HepG2 (cell line): ENCODE results near the gene AFF1. TPM values are rescaled to one million over a fixed set of nuclear protein-coding genes. Genes with fewer than 3 reads are reported as not detected.
A peak's percentile ranks its signal among the peaks of the same experiment; 100 is the strongest.

ENCODE experiments used
- ATAC-seq: fragments of 200-7000 bp; cut with Tn5 transposase; 3 replicates; pipeline ENCODE4 v1.9.1; 2020; ENCODE audit warnings: mild to moderate bottlenecking, moderate library complexity
- BruUV-seq: library from RNA; stranded (reverse); fragments of 400-500 nt; replicated peaks from 2 replicates; lab custom pipeline; 2021; lab: Mats Ljungman, UMichigan
- CTCF ChIA-PET: fragments of 300-600 bp; formaldehyde crosslinking; extraction: SDS; loops from one replicate; lab custom pipeline; 2021; ENCODE audit warnings: low total read pairs, inconsistent platforms, low intra/inter-chr PET ratio; lab: Yijun Ruan, JAX
- POLR2A ChIA-PET: fragments of 350-600 bp; sonication (Branson Sonifier 250); formaldehyde crosslinking; loops from one replicate; lab custom pipeline; 2020; ENCODE audit warnings: antibody characterized with exemption, inconsistent platforms; lab: Yijun Ruan, JAX
- DNase-seq: peaks from one replicate; pipeline ENCODE4 v3.0.0-alpha.2; 2015; ENCODE audit warnings: low spot score
- FAIRE-seq: peaks from 3 replicates; lab custom pipeline; 2011; peaks lifted over from hg19 to GRCh38; lab: Jason Lieb, UNC
- H2AFZ ChIP-seq: one replicate; pipeline ENCODE4 v1.6.1; 2011; ENCODE audit warnings: low read length, inconsistent platforms
- H3K27ac ChIP-seq: fragments of 300-600 bp; 3 replicates; pipeline ENCODE4 v1.8.0; 2011; ENCODE audit warnings: mixed run types, mild to moderate bottlenecking, mixed read lengths, low read length, inconsistent platforms; ENCODE audit not compliant: insufficient read depth; ENCODE audit errors: extremely low read length
- H3K27me3 ChIP-seq, 2 experiments: fragments of 200-600 bp in 1 of 2; 2 replicates in 1 of 2; 3 replicates in 1 of 2; pipeline versions ENCODE4 v1.6.0 to v1.8.0; 2011; ENCODE audit warnings: low read length in 2 of 2, mild to moderate bottlenecking in 2 of 2, moderate library complexity in 2 of 2, inconsistent platforms in 1 of 2; ENCODE audit not compliant: insufficient read depth in 2 of 2, control insufficient read depth in 1 of 2
- H3K36me3 ChIP-seq, 2 experiments: fragments of 200-600 bp in 1 of 2; replicated peaks in 1 of 2; 2 replicates in 1 of 2; 3 replicates in 1 of 2; pipeline versions ENCODE4 v1.5.1 to v1.8.0; 2011; ENCODE audit warnings: low read length in 2 of 2, inconsistent platforms in 1 of 2; ENCODE audit not compliant: insufficient read depth in 2 of 2, control insufficient read depth in 1 of 2
- H3K4me1 ChIP-seq: 2 replicates; pipeline ENCODE4 v1.5.1; 2012; ENCODE audit warnings: low read length, inconsistent platforms; ENCODE audit not compliant: insufficient read depth
- H3K4me2 ChIP-seq: 2 replicates; pipeline ENCODE4 v1.6.0; 2011; ENCODE audit warnings: low read depth, low read length, inconsistent platforms
- H3K4me3 ChIP-seq, 3 experiments: fragments of 200-600 bp in 1 of 3; sonication (generic), shearing (Covaris generic) in 1 of 3; replicated peaks in 1 of 3; 2 replicates each; pipeline ENCODE4 v1.5.1; 2011 to 2016; ENCODE audit warnings: low read length in 3 of 3, inconsistent platforms in 2 of 3, low read depth in 2 of 3, mild to moderate bottlenecking in 2 of 3, control low read depth in 1 of 3, mixed read lengths in 1 of 3; ENCODE audit not compliant: insufficient read depth in 1 of 3
- H3K79me2 ChIP-seq: one replicate; pipeline ENCODE4 v1.6.1; 2011; ENCODE audit warnings: low read length, inconsistent platforms; ENCODE audit not compliant: insufficient read depth
- H3K9ac ChIP-seq: 2 replicates; pipeline ENCODE4 v1.6.0; 2011; ENCODE audit warnings: mild to moderate bottlenecking, low read depth, low read length, inconsistent platforms; ENCODE audit not compliant: insufficient read depth
- H3K9me3 ChIP-seq: 2 replicates; pipeline ENCODE4 v1.5.1; 2012; ENCODE audit warnings: mild to moderate bottlenecking, low read length
- H4K20me1 ChIP-seq: 2 replicates; pipeline ENCODE4 v1.6.0; 2011; ENCODE audit warnings: inconsistent platforms, mild to moderate bottlenecking, low read length, moderate library complexity; ENCODE audit not compliant: insufficient read depth
- AHR ChIP-seq: IDR thresholded peaks from 2 replicates; pipeline ENCODE4 v1.6.1; 2018; ENCODE audit warnings: missing genetic modification reagents, missing compliant biosample characterization
- ATF7-NPFF ChIP-seq: sonication (generic); formaldehyde crosslinking; IDR thresholded peaks from 2 replicates; pipeline ENCODE4 v1.8.1; 2023; ENCODE audit warnings: mild to moderate bottlenecking, low read depth, missing genetic modification reagents, moderate library complexity
- CEBPG ChIP-seq: IDR thresholded peaks from 2 replicates; pipeline ENCODE4 v1.6.1; 2016
- E2F1 ChIP-seq: sonication (generic); formaldehyde crosslinking; IDR thresholded peaks from 2 replicates; pipeline ENCODE4 v1.5.0; 2020; ENCODE audit warnings: missing genetic modification reagents
- HNF1A ChIP-seq, 2 experiments: sonication (generic) in 1 of 2; formaldehyde crosslinking in 1 of 2; IDR thresholded peaks; 2 replicates each; pipeline versions ENCODE4 v1.4.0 to v1.6.1; 2016 to 2020; ENCODE audit warnings: borderline replicate concordance in 1 of 2, low read depth in 1 of 2, mild to moderate bottlenecking in 1 of 2, missing genetic modification reagents in 1 of 2
- NR2F6 ChIP-seq, 2 experiments: IDR thresholded peaks; 2 replicates each; pipeline ENCODE4 v1.6.1; 2016; ENCODE audit warnings: antibody characterized with exemption in 1 of 2, mild to moderate bottlenecking in 1 of 2
- RXRB ChIP-seq: IDR thresholded peaks from 2 replicates; pipeline ENCODE4 v1.6.1; 2016; ENCODE audit warnings: borderline replicate concordance, missing genetic modification reagents, missing compliant biosample characterization
- SKIL ChIP-seq: sonication (generic); formaldehyde crosslinking; IDR thresholded peaks from 2 replicates; pipeline ENCODE4 v1.8.0; 2022; ENCODE audit warnings: missing genetic modification reagents, mild to moderate bottlenecking, moderate library complexity, borderline replicate concordance
- SRSF9 ChIP-seq: fragments of 200-400 bp; formaldehyde crosslinking; IDR thresholded peaks from 2 replicates; pipeline ENCODE4 v1.6.1; 2018; ENCODE audit warnings: borderline replicate concordance, mild to moderate bottlenecking, low read depth, low read length; ENCODE audit not compliant: insufficient read depth, poor library complexity, severe bottlenecking
- ZNF124 ChIP-seq: sonication (generic); formaldehyde crosslinking; IDR thresholded peaks from 2 replicates; pipeline ENCODE4 v1.4.0; 2020; ENCODE audit warnings: missing genetic modification reagents
- ZNF850 ChIP-seq: sonication (generic); formaldehyde crosslinking; conservative IDR thresholded peaks from 2 replicates; pipeline ENCODE4 v1.9.0; 2021; ENCODE audit warnings: mild to moderate bottlenecking, missing genetic modification reagents
- ZSCAN29 ChIP-seq: sonication (generic); formaldehyde crosslinking; conservative IDR thresholded peaks from 2 replicates; pipeline ENCODE4 v1.4.0; 2020; ENCODE audit warnings: mild to moderate bottlenecking, missing genetic modification reagents
- WGBS: methylation state at CpG from one replicate; pipeline ENCODE4 v1.1.6; 2017; ENCODE audit warnings: low lambda C conversion rate; 5-methylcytosine and 5-hydroxymethylcytosine counted together
- in situ Hi-C: cut with HindIII; loops from 2 replicates; pipeline ENCODE4 v1.10.0; 2017; ENCODE audit warnings: low pct_unique_long_range_greater_than_20kb; ENCODE audit not compliant: extremely low pct_ligation_motif_present
- intact Hi-C: fragments of 100-400 bp; cut with micrococcal nuclease; formaldehyde crosslinking; loops from one replicate; pipeline ENCODE4 v1.10.0; 2022; ENCODE audit not compliant: unreplicated experiment
- polyA plus RNA-seq, 8 experiments: library from polyadenylated mRNA; depleted of rRNA in 3 of 8; stranded (reverse) in 7 of 8; unstranded in 1 of 8; fragments of >200 nt; fragmentation: Illumina TruSeq in 4 of 8; extraction: Trizol in 4 of 8; gene quantifications; 2 replicates each; pipeline versions ENCODE4 v1.2.1 to v1.2.3, GENCODE V29; 2011 to 2016; ENCODE audit warnings: low read depth in 4 of 8, missing spikeins in 1 of 8, mixed read lengths in 1 of 8; ENCODE audit not compliant: insufficient read depth in 1 of 8
- total RNA-seq, 5 experiments: library from RNA; depleted of rRNA; stranded (reverse); fragments of >200 nt; fragmentation: Illumina TruSeq; extraction: Trizol; gene quantifications; 2 replicates each; pipeline ENCODE4 v1.2.3, GENCODE V29; 2016; ENCODE audit warnings: low read depth in 1 of 5

Gene AFF1
- total and polyA plus RNA-seq, 2 of the 13 experiments (the other 11 are each of a cell fraction or from before 2014, with no cell fraction given), result 15.5 to 15.9 TPM

- DNase-seq (peak; percentile 80), FAIRE-seq (peak; percentile 77), ATAC-seq (peak; percentile 60)
- H3K79me2 ChIP-seq, result peaks cover 53% of the 10 kb centered on the region
- peak overlapping the region; percentile 58 for H3K9ac ChIP-seq
- no peaks in the 10 kb centered on the region for H4K20me1 ChIP-seq
- no TSS peak for BruUV-seq
- in situ Hi-C loops, result no loop called here
- H3K9me3 ChIP-seq, result no peaks in the 10 kb centered on the region
- peaks cover 1 to 6% of the 10 kb centered on the region in 2 experiments; a peak in 2 of 5 replicates for H3K36me3 ChIP-seq
- no peaks in the 10 kb centered on the region for H3K27me3 ChIP-seq
- peak overlapping the region; percentile 34 to 55 (median 34); a peak in 4 of 6 replicates for H3K4me3 ChIP-seq
- peak overlapping the region; percentile 94 for H3K27ac ChIP-seq
- 2% methylated on average over 4 of the region's 4 CpGs for WGBS
- peaks cover 86% of the 10 kb centered on the region for H3K4me1 ChIP-seq
- H2AFZ ChIP-seq, result no peak overlapping the region
- POLR2A ChIA-PET, result interaction anchor here (1.1 to 5.3 kb wide), 2 partner anchors 34 to 38 kb away, joined by 4 to 22 read pairs; partner anchors contain the start of gene AFF1
- CTCF ChIA-PET, result no interaction called here
- peak overlapping the region; percentile 85 for H3K4me2 ChIP-seq
- intact Hi-C loops, result loop anchor here (2.0 kb wide), 1 partner anchor 33 kb away; no protein-coding TSS in a partner anchor
- TF ChIP-seq AHR (CRISPR knock-in tag) (no peak), NR2F6 (IDR thresholded peaks at IDR 0.05) (peak; percentile 82), NR2F6 (CRISPR knock-in tag; IDR thresholded peaks at IDR 0.05) (peak; percentile 88), SRSF9 (peak; percentile 86), ZNF850 (CRISPR knock-in tag) (no peak), CEBPG (CRISPR knock-in tag) (peak; percentile 89), E2F1 (CRISPR knock-in tag) (no peak), ZNF124 (CRISPR knock-in tag) (peak; percentile 19; the same call in 1 of the 2 replicates), ATF7-NPFF (CRISPR knock-in tag) (no peak), ZSCAN29 (CRISPR knock-in tag) (no peak), RXRB (0 out of 2 replicates have a peak, but pooled peaks have one; percentile 34), HNF1A (IDR thresholded peaks at IDR 0.05; ENCODE audit: low read depth) (no peak), HNF1A (CRISPR knock-in tag; IDR thresholded peaks at IDR 0.05; ENCODE audit: borderline replicate concordance) (no peak), SKIL (CRISPR knock-in tag) (no peak)
Measured at GRCh38 chr4:86973668-86974067, 38.9 kb downstream of the AFF1 start.
